Activated naive CD8-positive, alpha-beta T cell treated with anti-CD3 and anti-CD28 coated beads for 36 hours (primary cell): ENCODE data around the gene PITX1. TPM values are rescaled to one million over a fixed set of nuclear protein-coding genes. Genes with fewer than 3 reads are reported as not detected.

Experiments used
- DNase-seq: peaks from one replicate; pipeline ENCODE4 v3.0.0; 2021
- H3K27ac Mint-ChIP-seq: one replicate; pipeline ENCODE4 v1.8.0; 2022; ENCODE audit warnings: mild to moderate bottlenecking, moderate library complexity, mixed read lengths
- H3K27me3 Mint-ChIP-seq: one replicate; pipeline ENCODE4 v1.8.0; 2022; ENCODE audit warnings: mild to moderate bottlenecking, mixed read lengths
- H3K36me3 Mint-ChIP-seq: one replicate; pipeline ENCODE4 v1.8.0; 2021; ENCODE audit warnings: mild to moderate bottlenecking, mixed read lengths
- H3K4me1 Mint-ChIP-seq: one replicate; pipeline ENCODE4 v1.8.0; 2021; ENCODE audit warnings: mixed read lengths
- H3K4me3 Mint-ChIP-seq: one replicate; pipeline ENCODE4 v1.8.0; 2022; ENCODE audit warnings: mild to moderate bottlenecking, moderate library complexity, mixed read lengths
- H3K9me3 Mint-ChIP-seq: one replicate; pipeline ENCODE4 v1.8.0; 2022; ENCODE audit warnings: mixed read lengths
- total RNA-seq, 2 experiments: library from RNA; stranded (reverse); gene quantifications; one replicate each; pipeline ENCODE4 v1.2.3, GENCODE V29; 2021

Gene PITX1
- total RNA-seq, 2 experiments from 2014 or later, result not detected

GRCh38 chr5:135040034-135040332, 6.0 kb upstream of the PITX1 start:
- Mint-ChIP-seq H3K9me3 (no peaks in the 10 kb centered on the region), H3K27me3 (peaks cover 89% of the 10 kb centered on the region), H3K36me3 (no peaks in the 10 kb centered on the region), H3K4me1 (peaks cover 3% of the 10 kb centered on the region), H3K27ac (no peak overlapping the region), H3K4me3 (no peak overlapping the region)
- no peak for DNase-seq

- peaks cover 90% of the 10 kb centered on the region for H3K27me3 Mint-ChIP-seq
- no peak for DNase-seq
- H3K4me1 Mint-ChIP-seq, result peaks cover 7% of the 10 kb centered on the region
- no peak overlapping the region for H3K27ac Mint-ChIP-seq
- no peaks in the 10 kb centered on the region for H3K9me3 Mint-ChIP-seq
- H3K4me3 Mint-ChIP-seq, result no peak overlapping the region
- no peaks in the 10 kb centered on the region for H3K36me3 Mint-ChIP-seq
Observed at GRCh38 chr5:135039271-135040033, 5.4 kb upstream of the PITX1 start.

- no peaks in the 10 kb centered on the region for H3K36me3 Mint-ChIP-seq
- peaks cover 87% of the 10 kb centered on the region for H3K27me3 Mint-ChIP-seq
- no peak for DNase-seq
- peaks cover 9% of the 10 kb centered on the region for H3K4me1 Mint-ChIP-seq
- no peak overlapping the region for H3K27ac Mint-ChIP-seq
- no peak overlapping the region for H3K4me3 Mint-ChIP-seq
- no peaks in the 10 kb centered on the region for H3K9me3 Mint-ChIP-seq
Observed at GRCh38 chr5:135038813-135039270, 4.8 kb upstream of the PITX1 start.

GRCh38 chr5:135038205-135038812, 4.3 kb upstream of the PITX1 start:
- Mint-ChIP-seq H3K9me3 (no peaks in the 10 kb centered on the region), H3K27me3 (peaks cover 84% of the 10 kb centered on the region), H3K4me3 (no peak overlapping the region), H3K27ac (no peak overlapping the region), H3K36me3 (no peaks in the 10 kb centered on the region), H3K4me1 (peaks cover 10% of the 10 kb centered on the region)
- DNase-seq, result no peak

GRCh38 chr5:135037519-135038204, 3.6 kb upstream of the PITX1 start:
- peaks cover 82% of the 10 kb centered on the region for H3K27me3 Mint-ChIP-seq
- no peak overlapping the region for H3K4me3 Mint-ChIP-seq
- peaks cover 14% of the 10 kb centered on the region for H3K4me1 Mint-ChIP-seq
- H3K9me3 Mint-ChIP-seq, result no peaks in the 10 kb centered on the region
- DNase-seq, result no peak
- H3K36me3 Mint-ChIP-seq, result no peaks in the 10 kb centered on the region
- no peak overlapping the region for H3K27ac Mint-ChIP-seq

- Mint-ChIP-seq H3K4me3 (no peak overlapping the region), H3K9me3 (no peaks in the 10 kb centered on the region), H3K4me1 (peaks cover 22% of the 10 kb centered on the region), H3K27ac (no peak overlapping the region), H3K27me3 (peaks cover 82% of the 10 kb centered on the region), H3K36me3 (no peaks in the 10 kb centered on the region)
- DNase-seq, result no peak
Observed at GRCh38 chr5:135036405-135036804, 2.4 kb upstream of the PITX1 start.

GRCh38 chr5:135035678-135036030, 1.6 kb upstream of the PITX1 start:
- no peak overlapping the region for H3K27ac Mint-ChIP-seq
- H3K9me3 Mint-ChIP-seq, result no peaks in the 10 kb centered on the region
- H3K4me3 Mint-ChIP-seq, result no peak overlapping the region
- DNase-seq, result no peak
- H3K27me3 Mint-ChIP-seq, result peaks cover 82% of the 10 kb centered on the region
- H3K36me3 Mint-ChIP-seq, result no peaks in the 10 kb centered on the region
- peaks cover 29% of the 10 kb centered on the region for H3K4me1 Mint-ChIP-seq

- H3K27me3 Mint-ChIP-seq, result peaks cover 82% of the 10 kb centered on the region
- no peak overlapping the region for H3K27ac Mint-ChIP-seq
- H3K4me3 Mint-ChIP-seq, result peak overlapping the region; percentile 81
- H3K4me1 Mint-ChIP-seq, result peaks cover 31% of the 10 kb centered on the region
- no peaks in the 10 kb centered on the region for H3K9me3 Mint-ChIP-seq
- DNase-seq, result no peak
- no peaks in the 10 kb centered on the region for H3K36me3 Mint-ChIP-seq
Observed at GRCh38 chr5:135034963-135035677, 1.1 kb upstream of the PITX1 start.

GRCh38 chr5:135034236-135034962, 371 bp upstream of the PITX1 start:
- DNase-seq, result peak; percentile 39
- peaks cover 2% of the 10 kb centered on the region for H3K36me3 Mint-ChIP-seq
- H3K27ac Mint-ChIP-seq, result peak overlapping the region; percentile 26
- peaks cover 35% of the 10 kb centered on the region for H3K4me1 Mint-ChIP-seq
- peaks cover 88% of the 10 kb centered on the region for H3K27me3 Mint-ChIP-seq
- peak overlapping the region; percentile 81 for H3K4me3 Mint-ChIP-seq
- H3K9me3 Mint-ChIP-seq, result peaks cover 4% of the 10 kb centered on the region

- Mint-ChIP-seq H3K9me3 (peaks cover 7% of the 10 kb centered on the region), H3K4me1 (peaks cover 39% of the 10 kb centered on the region), H3K27ac (no peak overlapping the region), H3K4me3 (peak overlapping the region; percentile 77), H3K36me3 (peaks cover 3% of the 10 kb centered on the region), H3K27me3 (peaks cover 88% of the 10 kb centered on the region)
- DNase-seq, result peak; percentile 30
Observed at GRCh38 chr5:135032999-135033861, 798 bp downstream of the PITX1 start.

GRCh38 chr5:135032695-135032998, 1.4 kb downstream of the PITX1 start:
- Mint-ChIP-seq H3K4me3 (peak overlapping the region; percentile 30), H3K36me3 (peaks cover 3% of the 10 kb centered on the region), H3K9me3 (peaks cover 7% of the 10 kb centered on the region), H3K4me1 (peaks cover 37% of the 10 kb centered on the region), H3K27ac (no peak overlapping the region), H3K27me3 (peaks cover 84% of the 10 kb centered on the region)
- no peak for DNase-seq

GRCh38 chr5:135031813-135032694, 2.0 kb downstream of the PITX1 start:
- Mint-ChIP-seq H3K9me3 (peaks cover 7% of the 10 kb centered on the region), H3K27me3 (peaks cover 84% of the 10 kb centered on the region), H3K36me3 (peaks cover 3% of the 10 kb centered on the region), H3K27ac (no peak overlapping the region), H3K4me1 (peaks cover 39% of the 10 kb centered on the region), H3K4me3 (peak overlapping the region; percentile 30)
- DNase-seq, result no peak
